NCI-H226 (cell line): Measurements from ENCODE around the gene TRAPPC2B.
"Not testable (repeated sequence)": the region's sequence is repeated elsewhere in the genome, so short reads cannot be mapped to it uniquely, and the experiment has no call there.

ENCODE experiments used
- DNase-seq: peaks from one replicate; pipeline ENCODE4 v3.0.0-alpha.2; 2015

Gene TRAPPC2B

DNA sequence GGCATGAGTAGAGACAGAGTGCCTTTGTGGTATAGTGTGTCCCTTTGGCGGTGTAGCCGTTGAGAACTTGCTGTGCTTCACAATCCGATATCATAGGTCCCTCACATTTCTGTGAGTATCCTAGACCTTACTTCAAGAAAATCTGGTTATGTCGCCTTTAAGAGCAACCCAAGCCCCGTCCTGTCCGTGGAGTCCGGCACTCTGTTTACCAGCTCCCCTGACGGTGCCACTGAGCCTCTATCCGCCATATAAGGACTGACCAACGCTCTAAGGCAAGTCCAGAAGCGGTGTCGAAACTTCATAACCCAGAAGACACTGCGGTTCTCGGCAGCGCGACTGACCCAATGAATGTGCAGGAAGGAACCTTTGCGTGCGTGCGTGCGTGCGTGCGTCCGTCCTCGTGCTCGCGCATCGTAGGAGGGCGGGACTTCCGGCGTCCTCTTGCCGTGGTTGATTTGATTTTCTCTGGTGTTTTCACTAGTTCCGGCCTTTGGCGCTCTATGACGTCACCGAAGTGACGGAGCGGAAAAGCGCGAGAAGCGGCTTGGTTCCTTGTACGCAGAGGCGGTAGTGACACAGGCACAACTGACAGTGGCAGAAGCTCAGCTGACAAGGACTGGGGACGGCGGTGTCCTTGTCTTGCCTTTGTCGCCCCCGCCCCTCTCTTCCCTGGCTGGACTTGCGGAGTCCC is at the start of gene TRAPPC2B, which contains the start of gene ZNF547:
Gene TRAPPC2B, plus strand, starts transcription at position 555 of the 691 bp plus-strand sequence. CDS start 1,283 bp downstream, outside the sequence.
Gene ZNF547, plus strand, starts transcription at position 555 of the 691 bp plus-strand sequence. CDS start 5,005 bp downstream, outside the sequence.
- DNase-seq: peak; percentile 100

DNA sequence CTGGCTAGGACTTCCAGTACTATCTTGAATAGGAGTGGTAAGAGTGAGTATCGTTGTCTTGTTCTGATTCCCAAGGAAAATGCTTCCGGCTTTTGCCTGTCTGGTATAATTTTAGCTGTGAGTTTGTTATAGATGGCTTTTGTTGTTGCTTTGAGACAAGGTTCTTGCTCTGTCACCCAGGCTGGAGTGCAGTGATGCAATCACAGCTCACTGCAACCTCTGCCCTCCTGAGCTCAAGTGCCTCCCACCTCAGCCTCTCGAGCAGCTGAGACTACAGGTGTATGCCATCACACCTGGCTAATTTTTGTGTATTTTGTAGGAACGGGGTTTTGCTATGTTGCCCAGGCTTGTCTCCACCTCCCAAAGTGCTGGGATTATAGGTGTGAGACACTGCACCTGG is 49.2 kb upstream of the TRAPPC2B start:
- no peak for DNase-seq

DNA sequence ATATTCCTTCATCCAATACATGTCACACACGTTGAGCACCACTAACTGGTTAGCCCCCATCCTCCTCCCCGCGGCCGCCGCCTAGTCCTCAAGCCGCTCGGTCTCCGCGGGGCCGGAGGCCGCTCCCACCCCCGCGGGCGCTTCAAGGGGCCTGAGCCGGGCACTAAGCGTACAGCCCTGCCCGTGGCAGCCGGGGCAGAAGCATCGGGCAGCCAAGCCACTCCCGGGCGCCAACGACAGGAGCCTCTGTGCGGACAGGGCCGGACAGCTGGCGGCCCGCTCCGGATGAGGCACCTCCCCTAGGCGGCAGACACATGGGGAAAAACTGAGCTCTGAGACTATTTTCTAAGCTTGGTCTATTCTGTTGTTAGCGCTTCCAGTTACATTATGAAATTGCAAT is 45.8 kb upstream of the TRAPPC2B start:
- DNase-seq: no peak

DNA sequence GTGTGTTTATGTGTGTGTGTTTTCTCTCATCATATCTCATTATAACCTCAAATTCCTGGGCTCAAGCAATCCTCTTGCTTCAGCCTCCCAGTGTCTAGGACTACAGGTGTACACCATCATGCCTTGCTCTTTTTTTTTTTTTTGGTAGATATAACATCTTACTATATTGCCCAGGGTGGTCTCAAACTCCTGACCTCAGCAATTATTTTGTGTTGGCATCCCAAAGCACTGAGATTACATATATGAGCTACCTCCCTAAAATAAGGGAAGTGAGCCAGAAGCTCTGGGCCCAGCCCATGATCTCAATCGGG is 43.5 kb upstream of the TRAPPC2B start:
- DNase-seq: no peak

DNA sequence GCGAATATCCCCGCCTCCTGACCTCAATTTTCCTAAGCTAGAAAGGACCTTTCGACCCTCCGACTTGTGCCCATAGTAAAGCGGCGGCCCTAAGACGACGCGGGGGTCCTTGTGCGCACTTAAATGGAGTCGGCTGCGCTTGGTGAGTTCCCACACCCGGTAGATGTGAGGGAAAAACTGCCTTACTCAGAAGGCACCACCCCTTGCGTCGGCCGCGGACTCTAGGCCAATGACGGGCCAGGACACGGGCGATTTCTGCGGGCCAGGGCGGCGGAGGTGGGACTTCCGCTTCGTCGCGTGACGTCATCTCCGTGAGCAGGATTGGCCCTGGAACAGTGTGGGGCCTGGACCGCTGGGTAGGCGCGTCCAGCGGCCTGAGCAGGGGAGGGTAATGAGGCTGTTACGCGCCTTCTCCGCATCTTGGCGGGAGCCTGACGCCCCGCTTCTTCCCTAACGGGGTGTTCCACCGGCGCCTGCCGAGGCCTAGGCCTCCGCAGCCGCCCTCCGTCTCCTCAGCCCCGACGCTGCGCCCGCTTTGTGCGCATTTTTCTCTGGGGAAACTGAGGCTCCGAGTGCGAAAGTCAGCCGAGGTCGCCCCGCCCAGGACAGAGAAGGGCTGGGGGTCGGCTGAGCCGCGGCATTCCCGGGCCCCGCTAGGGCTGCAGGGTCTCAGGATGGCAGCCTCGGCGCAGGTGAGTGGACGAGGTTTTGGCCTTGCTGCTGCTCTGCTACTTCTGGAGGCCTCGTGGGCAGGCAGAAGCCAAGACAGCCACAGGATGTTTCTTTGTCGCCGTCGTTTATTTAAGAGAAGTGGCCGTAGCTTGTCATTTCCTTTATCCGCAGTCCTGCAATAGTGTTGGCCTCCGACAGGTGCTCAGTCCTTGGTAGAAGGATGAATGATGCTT is 42.9 kb upstream of the TRAPPC2B start, which contains the start of gene ZNF543:
Gene ZNF543, plus strand, starts transcription at position 293 of the 905 bp plus-strand sequence. Its CDS starts 382 bp downstream, at position 675.
- DNase-seq: peak; percentile 100

DNA sequence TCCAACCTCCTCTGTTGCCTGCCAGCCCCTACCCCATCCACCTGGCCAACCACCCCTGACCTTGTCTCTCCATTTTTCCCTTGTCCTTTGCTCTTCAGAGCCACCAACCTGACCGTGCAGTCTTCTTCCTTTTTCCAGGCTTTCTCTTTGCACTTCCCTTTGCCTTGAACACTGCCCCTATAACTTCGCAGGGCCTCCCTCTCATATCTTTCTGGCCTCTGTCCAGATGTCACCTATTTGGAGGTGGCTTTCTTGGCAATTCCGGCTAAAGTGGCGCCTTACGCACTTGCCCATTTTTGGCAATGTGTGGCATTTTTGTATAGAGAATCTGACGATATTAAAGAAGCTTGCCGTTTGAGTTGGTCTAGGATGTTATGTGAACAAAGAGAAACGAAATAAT is 42.2 kb upstream of the TRAPPC2B start:
- DNase-seq: no peak

DNA sequence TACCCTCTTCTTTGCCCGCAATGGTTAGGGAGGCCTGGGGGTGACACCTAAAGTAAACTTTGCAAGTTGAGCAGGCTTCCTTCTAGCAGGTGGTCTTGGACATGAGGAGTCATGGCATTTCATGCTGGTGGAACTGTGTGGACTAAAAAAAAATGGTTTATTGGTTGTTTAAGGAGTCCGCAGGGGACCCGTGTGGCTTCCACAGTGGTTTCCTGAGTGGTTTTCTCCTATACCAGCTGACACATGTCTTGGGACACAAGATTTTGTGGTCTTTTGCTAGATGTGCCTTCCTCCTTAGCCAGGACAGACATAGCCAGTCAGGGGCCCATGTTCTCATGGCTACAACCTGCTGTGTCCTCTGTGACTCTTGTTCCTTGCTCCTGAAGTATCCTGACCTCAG is 41.6 kb upstream of the TRAPPC2B start:
- DNase-seq: no peak

DNA sequence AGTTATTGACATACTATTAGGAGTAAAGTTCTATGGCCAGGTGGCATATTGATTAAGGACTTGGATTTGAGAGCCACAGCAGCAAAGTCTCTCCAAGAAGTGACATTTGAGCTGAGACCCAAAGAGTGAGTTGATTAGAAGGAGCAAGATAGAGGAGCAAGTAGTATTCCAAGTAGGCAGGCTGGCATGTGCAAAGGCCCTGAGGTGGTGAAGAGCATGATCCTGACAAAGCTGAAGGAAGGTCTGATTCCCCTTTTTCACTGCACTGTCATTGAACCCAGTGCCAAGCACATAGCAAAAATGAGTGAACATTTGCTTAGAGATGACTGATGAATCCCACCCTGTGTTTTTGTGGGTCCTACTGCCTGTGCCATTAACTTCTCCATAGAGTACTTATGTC is 38.4 kb upstream of the TRAPPC2B start:
- DNase-seq: no peak

DNA sequence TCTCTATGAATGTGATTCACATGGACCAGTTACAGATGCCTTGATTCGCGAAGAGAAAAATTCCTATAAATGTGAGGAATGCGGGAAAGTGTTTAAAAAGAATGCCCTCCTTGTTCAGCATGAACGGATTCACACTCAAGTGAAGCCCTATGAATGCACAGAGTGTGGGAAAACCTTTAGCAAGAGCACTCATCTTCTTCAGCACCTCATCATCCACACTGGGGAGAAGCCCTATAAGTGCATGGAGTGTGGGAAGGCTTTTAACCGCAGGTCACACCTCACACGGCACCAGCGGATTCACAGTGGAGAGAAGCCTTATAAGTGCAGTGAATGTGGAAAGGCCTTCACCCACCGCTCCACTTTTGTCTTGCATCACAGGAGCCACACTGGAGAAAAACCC is 35.4 kb upstream of the TRAPPC2B start:
- DNase-seq: no peak

DNA sequence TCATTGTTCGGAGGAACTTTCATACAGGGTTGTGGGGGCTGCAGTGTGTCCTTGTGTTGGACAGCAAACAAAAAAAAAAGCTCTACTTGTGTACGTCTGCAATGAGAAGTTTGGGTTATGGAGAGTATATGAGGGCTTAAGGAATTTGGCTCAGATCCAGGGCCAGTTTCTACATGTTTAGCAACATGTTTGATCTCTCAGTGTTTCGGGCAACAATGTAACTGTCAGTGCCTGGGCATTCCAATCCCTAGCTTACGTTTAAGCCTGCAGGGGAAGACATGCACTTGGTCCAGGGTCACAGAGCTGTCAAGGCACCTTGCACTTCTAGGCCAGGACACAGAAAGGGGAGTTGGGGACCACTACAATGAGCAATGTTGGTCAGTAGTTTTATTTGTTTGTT is 29.2 kb upstream of the TRAPPC2B start:
- no peak for DNase-seq

DNA sequence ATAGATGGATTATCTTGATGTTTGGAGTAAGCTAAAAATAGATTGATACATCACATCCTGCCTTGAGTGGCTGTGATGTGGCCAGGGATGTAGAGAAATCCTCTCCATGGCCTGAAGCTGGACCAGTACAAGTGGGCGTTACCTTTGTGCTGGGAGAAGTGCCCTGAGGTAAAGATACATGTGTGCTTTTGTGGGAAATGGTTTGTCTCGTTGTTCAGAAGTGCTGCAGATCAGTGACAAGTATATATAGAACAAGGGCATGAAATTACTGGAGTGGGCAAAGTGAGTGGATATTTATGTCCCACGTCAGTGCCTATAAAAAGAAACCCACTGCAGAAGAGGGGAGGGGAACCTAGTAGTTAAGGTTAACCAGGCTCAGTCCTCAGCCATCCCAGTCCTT is 24.5 kb upstream of the TRAPPC2B start:
- DNase-seq: no peak

DNA sequence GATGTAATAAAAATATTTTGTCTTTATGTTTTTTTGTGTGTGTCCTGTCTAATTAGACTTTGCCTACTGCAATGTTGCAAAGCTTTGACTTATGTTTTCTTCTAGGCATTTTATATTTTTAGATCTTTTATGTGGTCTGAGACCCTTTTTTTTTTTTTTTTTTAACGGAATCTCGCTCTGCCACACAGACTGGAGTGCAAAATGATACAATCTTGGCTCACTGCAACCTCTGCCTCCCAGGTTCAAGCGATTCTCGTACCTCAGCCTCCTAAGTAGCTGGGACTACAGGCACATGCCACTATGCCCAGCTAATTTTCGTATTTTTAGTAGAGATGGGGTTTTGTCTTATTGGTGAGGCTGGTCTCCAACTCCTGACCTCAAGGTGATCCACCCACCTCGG is 20.8 kb upstream of the TRAPPC2B start:
- DNase-seq: no peak

DNA sequence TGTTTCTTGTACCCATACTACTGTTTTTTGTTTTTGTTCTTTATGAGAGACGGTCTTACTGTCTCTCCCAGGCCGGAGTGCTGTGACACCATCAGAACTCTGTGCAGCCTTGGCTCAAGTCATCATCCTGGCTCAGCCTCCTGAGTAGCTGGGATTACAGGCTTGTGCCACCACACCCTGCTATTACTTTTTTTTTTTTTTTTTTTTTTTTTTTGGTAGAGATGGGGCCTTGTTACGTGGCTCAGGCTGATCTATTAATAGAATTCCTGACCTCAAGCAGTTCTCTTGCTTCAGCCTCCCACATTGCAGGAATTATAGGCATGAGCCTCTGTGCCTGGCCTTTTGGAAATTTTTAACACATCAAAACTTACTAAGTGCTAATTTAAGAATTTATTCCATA is 15.2 kb upstream of the TRAPPC2B start:
- no peak for DNase-seq

DNA sequence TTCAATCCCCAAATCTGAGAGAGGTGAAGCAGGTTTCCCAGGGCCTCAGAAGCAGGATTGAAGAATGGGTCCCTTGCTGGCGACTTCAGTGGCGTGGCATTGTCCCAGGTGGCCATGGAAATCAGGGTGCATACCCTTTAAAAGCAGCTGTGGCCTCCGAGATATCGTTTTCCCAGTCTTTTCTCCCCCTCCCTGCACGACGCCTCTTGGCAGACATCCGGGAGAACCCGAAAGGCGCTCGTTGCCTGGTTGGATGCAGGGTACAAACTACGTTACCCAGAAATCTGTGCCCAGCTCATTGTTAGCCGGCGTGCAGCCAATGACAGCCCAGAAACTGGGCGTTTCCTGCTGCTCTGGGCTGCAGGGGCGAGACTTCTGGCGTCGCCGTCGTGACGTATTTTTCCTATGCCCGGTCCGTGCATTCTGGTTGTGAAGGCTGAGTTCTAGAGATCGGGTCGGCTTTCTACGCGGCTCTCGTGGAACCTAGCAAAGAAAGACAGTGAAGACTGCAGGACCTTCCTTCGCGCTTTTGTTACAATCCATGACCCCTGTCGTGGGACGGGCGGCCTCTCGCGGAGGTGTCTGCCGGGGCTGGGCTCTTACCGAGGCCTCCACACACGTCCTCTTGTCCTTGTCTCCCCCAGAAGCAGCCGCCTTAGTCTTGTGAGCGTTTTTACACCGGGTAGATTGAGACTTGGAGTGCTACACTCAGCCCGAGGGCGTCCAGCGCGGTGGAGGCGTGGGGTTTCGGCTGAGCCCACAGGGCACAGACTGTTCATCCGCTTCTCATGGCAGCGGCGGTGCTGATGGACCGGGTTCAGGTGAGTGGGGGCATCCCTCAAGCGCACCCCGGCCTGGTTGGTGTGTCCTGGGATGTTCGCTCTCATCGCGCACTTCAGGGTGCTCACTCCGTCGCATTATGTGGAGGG is 12.2 kb upstream of the TRAPPC2B start, which contains the start of gene ZNF304:
Gene ZNF304, plus strand, starts transcription at position 395 of the 929 bp plus-strand sequence. Its CDS starts 394 bp downstream, at position 789.
- DNase-seq: peak; percentile 99

DNA sequence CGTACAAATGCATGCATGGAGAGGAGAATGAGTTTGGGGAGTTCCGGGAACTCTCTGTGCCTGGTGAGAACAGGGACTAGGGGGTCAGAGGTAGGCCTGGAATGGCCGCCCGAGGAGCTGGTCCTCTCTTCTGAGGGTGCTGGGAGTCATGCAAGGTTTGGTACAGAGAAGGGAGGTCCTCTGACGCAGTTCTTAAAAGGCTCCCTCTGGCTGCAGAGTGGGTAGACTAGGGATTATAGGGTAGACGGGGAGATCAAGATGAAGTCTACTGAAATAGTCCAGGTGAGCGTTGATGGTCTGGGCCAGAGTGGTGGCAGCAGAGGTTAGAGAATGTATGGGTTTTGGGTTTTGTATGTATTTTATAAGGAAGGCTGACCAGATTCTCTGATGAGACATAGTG is 11.5 kb upstream of the TRAPPC2B start:
- no peak for DNase-seq

DNA sequence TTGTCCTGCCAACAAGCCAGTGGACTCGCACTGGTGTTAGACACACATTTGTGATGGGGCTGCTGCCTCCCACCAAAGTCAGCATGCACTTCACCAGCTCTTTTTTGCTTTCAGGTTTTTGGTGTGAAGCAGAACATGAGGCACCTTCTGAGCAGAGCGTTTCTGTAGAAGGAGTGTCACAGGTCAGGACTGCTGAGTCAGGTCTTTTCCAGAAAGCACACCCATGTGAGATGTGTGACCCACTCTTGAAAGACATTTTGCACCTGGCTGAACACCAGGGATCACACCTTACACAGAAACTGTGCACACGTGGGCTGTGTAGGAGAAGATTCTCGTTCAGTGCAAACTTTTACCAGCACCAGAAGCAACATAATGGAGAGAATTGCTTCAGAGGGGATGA is 7.4 kb upstream of the TRAPPC2B start:
- DNase-seq: no peak

DNA sequence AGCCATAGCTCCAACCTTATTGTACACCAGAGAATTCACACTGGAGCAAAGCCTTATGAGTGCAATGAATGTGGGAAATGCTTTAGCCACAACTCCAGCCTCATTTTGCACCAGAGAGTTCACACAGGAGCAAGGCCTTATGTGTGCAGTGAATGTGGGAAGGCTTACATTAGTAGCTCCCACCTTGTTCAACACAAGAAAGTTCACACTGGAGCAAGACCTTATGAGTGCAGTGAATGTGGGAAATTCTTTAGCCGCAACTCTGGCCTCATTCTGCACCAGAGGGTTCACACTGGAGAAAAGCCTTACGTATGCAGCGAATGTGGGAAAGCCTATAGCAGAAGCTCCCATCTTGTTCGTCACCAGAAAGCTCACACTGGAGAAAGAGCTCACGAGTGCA is 5.9 kb upstream of the TRAPPC2B start:
- DNase-seq: no peak

DNA sequence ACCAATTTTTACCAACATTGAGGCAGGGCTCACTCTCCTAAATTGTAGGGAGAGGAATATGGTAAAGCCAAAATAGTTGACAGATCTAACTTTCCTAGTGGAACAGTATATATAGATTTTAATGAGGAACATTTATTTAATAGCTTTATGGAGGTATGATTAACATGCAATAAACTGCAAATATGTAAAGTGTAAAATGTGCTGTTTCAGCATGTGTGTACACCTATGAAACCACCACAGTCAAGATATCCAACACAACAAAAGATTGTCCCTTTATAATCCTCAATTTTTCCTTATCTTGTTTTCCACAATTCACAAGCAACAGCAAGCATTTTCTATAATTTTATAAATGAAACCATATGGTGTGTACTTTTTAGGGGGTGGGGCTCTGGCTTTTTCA is 4.1 kb upstream of the TRAPPC2B start:
- DNase-seq: no peak

DNA sequence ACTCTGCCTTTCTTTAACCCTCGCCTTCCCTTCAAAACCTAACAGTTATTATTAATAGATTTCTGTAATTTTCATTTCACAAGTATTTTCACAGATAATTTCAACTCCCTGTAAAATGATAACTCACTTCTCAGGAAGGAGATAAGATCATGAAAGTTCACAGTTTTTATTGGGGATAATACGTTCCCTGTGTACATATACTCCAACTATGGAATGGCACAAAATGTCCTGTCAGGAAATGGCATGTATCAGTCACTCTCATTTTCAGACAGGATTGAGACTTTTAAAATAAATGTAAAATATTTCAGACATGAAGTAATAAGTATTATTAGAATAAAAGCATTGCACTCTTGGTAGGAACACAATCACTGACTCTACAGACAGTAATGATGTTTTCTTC is 932 bp upstream of the TRAPPC2B start:
- no peak for DNase-seq

DNA sequence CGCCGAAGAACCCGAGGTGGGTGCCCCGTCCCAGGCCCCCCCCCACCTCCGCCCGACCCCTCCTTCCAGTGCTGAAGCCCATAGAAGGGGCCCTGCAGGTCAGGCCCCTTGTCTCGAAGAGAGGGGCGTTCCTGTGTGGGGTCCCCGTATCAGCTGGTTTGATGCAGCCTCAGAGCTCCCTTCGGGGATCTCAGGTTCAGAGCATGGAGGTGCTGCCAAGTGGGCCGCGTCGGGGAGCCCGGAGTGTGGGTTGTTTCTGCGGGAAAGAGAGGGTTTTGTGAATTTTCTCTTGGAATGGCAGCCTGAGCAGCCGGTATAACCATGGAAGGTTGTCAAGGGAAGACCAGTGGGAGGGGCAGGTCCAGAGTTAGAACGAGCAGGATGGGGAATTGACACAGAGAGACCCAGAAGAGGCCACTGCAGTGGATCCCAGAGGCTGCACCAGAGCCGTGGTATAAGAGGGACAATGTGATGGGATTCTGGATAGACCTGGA is 384 bp downstream of the TRAPPC2B start:
- peak; percentile 23 for DNase-seq

DNA sequence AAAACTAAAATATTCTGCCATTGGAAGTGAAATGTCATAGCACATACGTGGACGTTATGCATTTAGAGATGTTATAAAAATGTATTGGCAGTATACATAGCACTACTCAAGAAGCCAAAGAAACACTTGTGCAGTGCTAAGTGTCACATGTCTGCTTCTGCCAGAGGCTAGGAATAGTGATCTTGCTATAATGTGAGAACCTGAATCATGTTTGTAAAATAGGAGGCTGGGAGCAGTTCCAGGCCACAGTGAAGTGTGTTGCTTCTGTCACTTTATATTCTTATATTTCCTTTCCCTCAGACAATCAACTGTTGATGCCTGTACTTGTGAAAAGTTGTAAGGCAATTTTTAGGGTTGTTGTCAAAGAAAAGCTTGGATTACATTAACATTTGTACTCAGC is 3.4 kb downstream of the TRAPPC2B start:
- DNase-seq: no peak

DNA sequence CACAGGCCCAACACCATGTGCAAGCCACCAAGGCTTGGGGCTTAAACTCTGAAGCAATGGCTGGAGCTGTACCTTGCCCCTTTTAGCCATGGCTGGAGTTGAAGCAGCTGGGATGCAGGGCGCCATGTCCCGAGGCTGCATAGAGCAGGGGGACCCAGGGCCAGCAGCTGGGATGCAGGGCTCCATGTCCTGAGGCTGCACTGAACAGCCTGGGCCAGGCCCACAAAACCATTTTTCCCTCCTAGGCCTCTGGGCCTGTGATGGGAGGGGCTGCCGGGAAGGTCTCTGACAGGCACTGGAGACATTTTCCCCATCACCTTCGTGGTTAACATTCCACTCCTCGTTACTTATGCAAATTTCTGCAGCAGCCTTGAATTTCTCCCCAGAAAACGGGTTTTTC is 10.8 kb downstream of the TRAPPC2B start:
- no peak for DNase-seq

DNA sequence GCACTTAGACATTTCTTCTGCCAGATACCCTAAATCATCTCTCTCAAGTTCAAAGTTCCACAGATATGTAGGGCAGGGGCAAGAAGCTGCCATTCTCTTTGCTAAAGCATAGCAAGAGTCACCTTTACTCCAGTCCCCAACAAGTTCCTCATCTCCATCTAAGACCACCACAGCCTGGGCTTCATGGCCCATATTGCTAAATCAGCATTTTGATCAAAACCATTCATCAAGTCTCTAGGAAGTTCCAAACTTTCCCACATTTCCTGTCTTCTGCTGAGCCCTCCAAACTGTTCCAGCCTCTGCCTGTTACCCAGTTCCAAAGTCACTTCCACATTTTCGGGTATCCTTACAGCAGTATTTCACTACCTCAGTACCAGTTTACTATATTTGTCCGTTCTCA is 11.3 kb downstream of the TRAPPC2B start:
- not testable (repeated sequence) for DNase-seq
